Hepatocyte (in vitro differentiated cells): ENCODE measurements around the gene RPTOR.

ENCODE experiments used
- EZH2 ChIP-seq: fragments of 200-600 bp; sonication (generic); IDR thresholded peaks from 2 replicates; pipeline ENCODE4 v1.6.1; 2016; ENCODE audit warnings: antibody characterized with exemption, mild to moderate bottlenecking, borderline replicate concordance
- TF ChIP-seq, protein P1 (sequence below): fragments of 200-600 bp; sonication (generic); IDR thresholded peaks from 2 replicates; pipeline ENCODE4 v1.5.1; 2016; ENCODE audit warnings: antibody characterized with exemption, mild to moderate bottlenecking; ENCODE audit not compliant: poor library complexity

DNA sequence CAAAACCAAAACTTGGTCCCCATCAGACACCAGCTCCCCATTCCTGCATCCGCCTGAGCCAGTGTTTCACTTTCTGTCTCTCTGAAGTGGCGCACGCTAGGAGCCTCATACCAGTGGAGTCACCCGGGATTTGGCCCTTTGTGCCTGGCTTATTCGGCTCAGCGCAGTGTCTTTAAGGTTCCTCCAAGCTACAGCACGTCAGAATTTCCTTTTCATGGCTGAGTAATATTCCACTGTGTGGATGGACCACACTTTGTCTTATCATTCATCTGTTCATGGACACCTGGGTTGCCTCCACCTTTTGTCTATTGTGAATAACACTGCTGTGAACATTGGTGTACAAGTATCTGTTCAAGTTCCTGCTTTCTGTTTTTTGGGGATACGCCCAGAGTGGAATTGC, 401.8 kb downstream of the RPTOR start:
- TF ChIP-seq, protein P1, sequence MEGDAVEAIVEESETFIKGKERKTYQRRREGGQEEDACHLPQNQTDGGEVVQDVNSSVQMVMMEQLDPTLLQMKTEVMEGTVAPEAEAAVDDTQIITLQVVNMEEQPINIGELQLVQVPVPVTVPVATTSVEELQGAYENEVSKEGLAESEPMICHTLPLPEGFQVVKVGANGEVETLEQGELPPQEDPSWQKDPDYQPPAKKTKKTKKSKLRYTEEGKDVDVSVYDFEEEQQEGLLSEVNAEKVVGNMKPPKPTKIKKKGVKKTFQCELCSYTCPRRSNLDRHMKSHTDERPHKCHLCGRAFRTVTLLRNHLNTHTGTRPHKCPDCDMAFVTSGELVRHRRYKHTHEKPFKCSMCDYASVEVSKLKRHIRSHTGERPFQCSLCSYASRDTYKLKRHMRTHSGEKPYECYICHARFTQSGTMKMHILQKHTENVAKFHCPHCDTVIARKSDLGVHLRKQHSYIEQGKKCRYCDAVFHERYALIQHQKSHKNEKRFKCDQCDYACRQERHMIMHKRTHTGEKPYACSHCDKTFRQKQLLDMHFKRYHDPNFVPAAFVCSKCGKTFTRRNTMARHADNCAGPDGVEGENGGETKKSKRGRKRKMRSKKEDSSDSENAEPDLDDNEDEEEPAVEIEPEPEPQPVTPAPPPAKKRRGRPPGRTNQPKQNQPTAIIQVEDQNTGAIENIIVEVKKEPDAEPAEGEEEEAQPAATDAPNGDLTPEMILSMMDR = no peak
- TF ChIP-seq EZH2 = no peak
